HG03039 (cell line): ENCODE measurements around the gene HLA-E.
"Not testable (repeated sequence)": the region's sequence is repeated elsewhere in the genome, so short reads cannot be mapped to it uniquely, and the experiment has no call there.

Source experiments
- ATAC-seq: cut with Tn5 transposase; IDR thresholded peaks from one replicate; pipeline ENCODE4 v1.9.1; 2021; ENCODE audit warnings: mild to moderate bottlenecking, moderate library complexity; ENCODE audit not compliant: unreplicated experiment

HLA-E gene

GRCh38 chr6:30500421-30501355, 11.4 kb downstream of the HLA-E start:
- no peak for ATAC-seq

GRCh38 chr6:30507849-30508827, 18.8 kb downstream of the HLA-E start:
- no peak for ATAC-seq

- ATAC-seq: no peak
Measured at GRCh38 chr6:30508890-30509736, 19.8 kb downstream of the HLA-E start.

GRCh38 chr6:30510419-30511168, 21.3 kb downstream of the HLA-E start:
- no peak for ATAC-seq

GRCh38 chr6:30511169-30511546, 21.8 kb downstream of the HLA-E start:
- ATAC-seq: no peak

GRCh38 chr6:30513451-30513850, 24.1 kb downstream of the HLA-E start:
- ATAC-seq: no peak

GRCh38 chr6:30515106-30515505, 25.8 kb downstream of the HLA-E start:
- no peak for ATAC-seq

- peak; percentile 63 for ATAC-seq
Measured at GRCh38 chr6:30515944-30516753, 26.8 kb downstream of the HLA-E start.

GRCh38 chr6:30516754-30517076, 27.4 kb downstream of the HLA-E start:
- not testable (repeated sequence) for ATAC-seq

GRCh38 chr6:30517767-30518504, 28.6 kb downstream of the HLA-E start:
- not testable (repeated sequence) for ATAC-seq

GRCh38 chr6:30518505-30519145, 29.3 kb downstream of the HLA-E start:
- ATAC-seq: not testable (repeated sequence)

GRCh38 chr6:30520522-30520921, 31.2 kb downstream of the HLA-E start:
- no peak for ATAC-seq

GRCh38 chr6:30521082-30521481, 31.8 kb downstream of the HLA-E start:
- ATAC-seq: not testable (repeated sequence)

- not testable (repeated sequence) for ATAC-seq
Measured at GRCh38 chr6:30521952-30522351, 32.6 kb downstream of the HLA-E start.

GRCh38 chr6:30526444-30526843, 37.1 kb downstream of the HLA-E start:
- not testable (repeated sequence) for ATAC-seq

- not testable (repeated sequence) for ATAC-seq
Measured at GRCh38 chr6:30529349-30529875, 40.1 kb downstream of the HLA-E start.

- ATAC-seq: no peak
Measured at GRCh38 chr6:30530014-30530413, 40.7 kb downstream of the HLA-E start.
